ENCODE results near the gene HPSE2. TPM values are rescaled to one million over a fixed set of nuclear protein-coding genes. Genes with fewer than 3 reads are reported as not detected.

HPSE2 gene
- total RNA-seq, 2 donors from 2014 or later, result 0.34 TPM; not detected in 1

GRCh38 chr10:98817396-98817795 lies 418.3 kb downstream of the HPSE2 start:
- no peaks in the 10 kb centered on the region for H3K36me3 Mint-ChIP-seq (ENCODE audit: low read depth)
- no peak overlapping the region for H3K27ac Mint-ChIP-seq
- no peaks in the 10 kb centered on the region for H3K9me3 ChIP-seq (ENCODE audit: control insufficient read depth, low read length, poor library complexity, severe bottlenecking)

GRCh38 chr10:98815039-98815885 lies 420.4 kb downstream of the HPSE2 start:
- ATAC-seq (no peak), DNase-seq (no peak)
- Mint-ChIP-seq H3K4me3 (no peak overlapping the region), H3K4me1 (no peaks in the 10 kb centered on the region), H3K27ac (no peak overlapping the region), H3K27me3 (no peaks in the 10 kb centered on the region), H3K36me3 (ENCODE audit: low read depth) (no peaks in the 10 kb centered on the region)
- no peaks in the 10 kb centered on the region for H3K9me3 ChIP-seq (ENCODE audit: control insufficient read depth, low read length, poor library complexity, severe bottlenecking)

More at GRCh38 chr10:98817396-98817795, 418.3 kb downstream of the HPSE2 start:
- no peak for ATAC-seq
- no peak for DNase-seq
- Mint-ChIP-seq H3K4me3 (no peak overlapping the region), H3K4me1 (no peaks in the 10 kb centered on the region), H3K27me3 (no peaks in the 10 kb centered on the region)

DNA sequence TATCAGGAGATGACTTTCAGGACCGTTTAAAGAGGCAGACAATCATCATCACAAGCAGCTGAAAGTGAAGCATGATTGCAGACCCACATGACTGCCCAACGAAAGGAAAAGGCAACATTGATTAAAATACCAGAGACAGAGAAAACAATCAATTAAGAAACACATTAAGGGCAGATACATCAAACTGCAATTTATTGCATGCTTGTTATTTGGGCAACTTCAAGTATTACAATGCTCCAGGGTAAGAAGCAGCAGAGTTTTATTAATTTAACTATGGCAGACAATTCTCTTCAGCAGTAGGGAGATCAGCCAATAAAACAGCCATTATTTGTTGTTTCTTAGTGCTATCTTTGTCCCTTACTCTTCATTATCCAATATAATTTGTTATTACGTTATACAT lies 421.2 kb downstream of the HPSE2 start:
- H3K27ac Mint-ChIP-seq, result no peak overlapping the region
- no peaks in the 10 kb centered on the region for H3K27me3 Mint-ChIP-seq
- H3K4me3 Mint-ChIP-seq, result no peak overlapping the region
- no peaks in the 10 kb centered on the region for H3K4me1 Mint-ChIP-seq
- DNase-seq (no peak), ATAC-seq (no peak)
- no peaks in the 10 kb centered on the region for H3K36me3 Mint-ChIP-seq (ENCODE audit: low read depth)
- H3K9me3 ChIP-seq (ENCODE audit: control insufficient read depth, low read length, poor library complexity, severe bottlenecking), result no peaks in the 10 kb centered on the region

DNA sequence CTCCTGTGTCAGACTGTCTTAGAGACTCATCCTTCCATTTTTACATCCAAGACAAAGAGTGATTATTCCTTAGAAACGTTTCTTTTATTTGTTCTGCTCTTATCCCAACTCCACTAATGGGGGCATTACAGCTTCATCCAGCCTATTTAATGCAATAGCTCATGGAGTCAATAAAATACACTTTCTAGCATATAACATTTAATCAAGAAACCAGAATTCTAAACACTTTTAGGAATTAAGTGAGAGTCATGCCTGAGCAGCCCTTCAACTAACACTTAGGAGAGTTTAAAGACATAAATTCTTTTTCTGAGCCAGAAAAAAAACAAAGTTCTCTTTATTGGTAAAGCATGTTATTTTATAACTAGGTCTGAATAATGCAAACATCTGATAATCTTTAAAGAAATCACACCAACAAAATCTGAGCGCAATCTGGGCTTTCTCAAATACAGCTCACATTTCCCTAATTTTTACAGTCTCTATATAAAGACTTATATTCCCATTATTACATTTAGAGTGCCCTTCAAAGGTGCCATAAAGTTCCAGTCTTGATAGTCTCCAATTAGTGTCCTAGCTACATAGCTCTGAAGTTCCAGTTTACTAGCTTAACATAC lies 427.3 kb downstream of the HPSE2 start:
- Mint-ChIP-seq H3K4me3 (no peak overlapping the region), H3K27me3 (no peaks in the 10 kb centered on the region), H3K27ac (no peak overlapping the region), H3K4me1 (no peaks in the 10 kb centered on the region), H3K36me3 (ENCODE audit: low read depth) (no peaks in the 10 kb centered on the region)
- ATAC-seq (no peak), DNase-seq (no peak)
- no peaks in the 10 kb centered on the region for H3K9me3 ChIP-seq (ENCODE audit: control insufficient read depth, low read length, poor library complexity, severe bottlenecking)

DNA sequence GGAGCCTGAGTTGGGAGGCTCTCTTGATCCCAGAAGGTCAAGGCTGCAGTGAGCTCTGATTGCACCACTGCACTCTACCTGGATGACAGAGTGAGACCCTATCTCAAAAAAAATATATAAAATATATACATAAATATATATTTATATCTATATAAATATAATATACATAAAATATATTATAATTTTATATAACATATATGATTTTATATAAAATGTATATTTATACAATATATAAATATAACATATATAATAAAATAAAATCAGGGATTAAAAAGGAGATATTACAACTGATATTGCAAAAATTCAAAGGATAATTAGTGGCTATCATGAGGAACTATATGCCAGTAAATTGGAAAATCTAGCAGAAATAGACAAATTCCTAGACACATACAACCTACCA lies 435.4 kb downstream of the HPSE2 start:
- H3K4me3 Mint-ChIP-seq, result no peak overlapping the region
- no peaks in the 10 kb centered on the region for H3K4me1 Mint-ChIP-seq
- no peaks in the 10 kb centered on the region for H3K36me3 Mint-ChIP-seq (ENCODE audit: low read depth)
- no peaks in the 10 kb centered on the region for H3K27me3 Mint-ChIP-seq
- no peak overlapping the region for H3K27ac Mint-ChIP-seq
- H3K9me3 ChIP-seq (ENCODE audit: control insufficient read depth, low read length, poor library complexity, severe bottlenecking), result no peaks in the 10 kb centered on the region
- no peak for DNase-seq
- no peak for ATAC-seq

GRCh38 chr10:98795467-98795866 lies 440.2 kb downstream of the HPSE2 start:
- Mint-ChIP-seq H3K36me3 (ENCODE audit: low read depth) (no peaks in the 10 kb centered on the region), H3K27ac (no peak overlapping the region), H3K4me3 (no peak overlapping the region), H3K27me3 (no peaks in the 10 kb centered on the region), H3K4me1 (no peaks in the 10 kb centered on the region)
- H3K9me3 ChIP-seq (ENCODE audit: control insufficient read depth, low read length, poor library complexity, severe bottlenecking), result no peaks in the 10 kb centered on the region
- DNase-seq (no peak), ATAC-seq (no peak)

- no peak overlapping the region for H3K27ac Mint-ChIP-seq
- H3K27me3 Mint-ChIP-seq, result no peaks in the 10 kb centered on the region
- H3K4me3 Mint-ChIP-seq, result no peak overlapping the region
- DNase-seq (no peak), ATAC-seq (no peak)
- H3K9me3 ChIP-seq (ENCODE audit: control insufficient read depth, low read length, poor library complexity, severe bottlenecking), result no peaks in the 10 kb centered on the region
- no peaks in the 10 kb centered on the region for H3K4me1 Mint-ChIP-seq
- no peaks in the 10 kb centered on the region for H3K36me3 Mint-ChIP-seq (ENCODE audit: low read depth)
These were observed 444.8 kb downstream of the HPSE2 start for GRCh38 chr10:98790817-98791216.

GRCh38 chr10:98778277-98778759 lies 457.3 kb downstream of the HPSE2 start:
- Mint-ChIP-seq H3K36me3 (ENCODE audit: low read depth) (no peaks in the 10 kb centered on the region), H3K4me1 (no peaks in the 10 kb centered on the region), H3K4me3 (no peak overlapping the region), H3K27ac (no peak overlapping the region), H3K27me3 (peaks cover 11% of the 10 kb centered on the region)
- DNase-seq (no peak), ATAC-seq (no peak)
- no peaks in the 10 kb centered on the region for H3K9me3 ChIP-seq (ENCODE audit: control insufficient read depth, low read length, poor library complexity, severe bottlenecking)

DNA sequence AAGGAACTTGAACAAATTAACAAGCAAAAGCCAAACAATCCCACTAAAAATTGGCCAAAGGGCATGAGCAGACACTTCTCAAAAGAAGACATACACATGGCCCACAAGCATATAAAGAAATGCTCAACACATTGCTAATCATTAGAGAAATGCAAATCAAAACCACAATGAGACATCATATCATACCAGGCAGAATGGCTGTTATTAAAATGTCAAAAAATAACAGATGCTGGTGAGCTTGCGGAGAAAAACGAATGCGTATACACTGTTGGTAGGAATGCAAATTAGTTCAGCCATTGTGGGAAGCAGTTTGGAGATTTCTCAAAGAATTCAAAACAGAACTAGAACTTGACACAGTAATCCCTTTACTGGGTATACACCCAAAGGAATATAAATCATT lies 477.2 kb downstream of the HPSE2 start:
- Mint-ChIP-seq H3K4me1 (no peaks in the 10 kb centered on the region), H3K36me3 (ENCODE audit: low read depth) (no peaks in the 10 kb centered on the region), H3K27ac (no peak overlapping the region), H3K4me3 (no peak overlapping the region), H3K27me3 (no peaks in the 10 kb centered on the region)
- no peak for ATAC-seq
- H3K9me3 ChIP-seq (ENCODE audit: control insufficient read depth, low read length, poor library complexity, severe bottlenecking), result no peaks in the 10 kb centered on the region
- no peak for DNase-seq

DNA sequence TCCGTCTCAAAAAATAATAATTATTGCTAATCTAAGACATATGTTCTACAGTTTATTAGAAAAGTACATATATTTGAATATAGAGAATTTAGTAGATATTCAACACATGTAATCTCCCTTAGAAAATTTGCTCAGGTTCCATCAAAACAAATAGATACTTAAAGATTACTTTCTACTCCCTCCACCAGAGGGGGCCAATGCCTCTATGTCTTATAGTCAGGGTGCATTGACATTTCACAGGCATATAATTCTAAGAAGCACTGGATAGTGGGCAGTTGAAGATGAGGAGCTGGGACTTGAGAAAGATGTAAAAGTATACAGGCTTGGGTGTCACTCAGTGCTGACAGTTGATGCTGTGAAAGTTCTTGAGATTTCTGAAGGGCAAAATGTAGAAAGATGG lies 487.4 kb downstream of the HPSE2 start:
- no peaks in the 10 kb centered on the region for H3K27me3 Mint-ChIP-seq

DNA sequence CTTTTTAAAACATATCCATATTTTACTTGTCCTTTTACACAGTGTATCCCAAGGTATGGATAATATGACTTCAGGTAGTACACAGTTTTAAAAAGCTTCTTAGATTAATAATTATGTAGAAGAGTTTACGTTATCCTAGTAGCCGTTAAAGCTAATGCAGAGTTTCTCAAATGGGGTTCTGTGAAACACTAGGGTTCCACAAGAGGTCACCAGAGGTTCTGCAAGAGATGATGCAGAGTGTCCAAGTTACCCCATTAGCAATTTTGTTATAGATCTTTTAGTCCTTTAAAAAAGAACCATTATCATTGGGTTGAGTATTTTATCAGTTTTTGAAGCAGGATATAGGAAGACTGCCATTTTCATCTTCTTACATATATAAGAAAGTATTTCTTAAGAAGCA lies 490.0 kb downstream of the HPSE2 start:
- ATAC-seq (no peak), DNase-seq (no peak)
- H3K36me3 Mint-ChIP-seq (ENCODE audit: low read depth), result no peaks in the 10 kb centered on the region
- H3K27me3 Mint-ChIP-seq, result no peaks in the 10 kb centered on the region
- H3K27ac Mint-ChIP-seq, result no peak overlapping the region
- H3K4me3 Mint-ChIP-seq, result no peak overlapping the region
- H3K4me1 Mint-ChIP-seq, result no peaks in the 10 kb centered on the region
- no peaks in the 10 kb centered on the region for H3K9me3 ChIP-seq (ENCODE audit: control insufficient read depth, low read length, poor library complexity, severe bottlenecking)

More for the DNA sequence above, 487.4 kb downstream of the HPSE2 start:
- no peak for DNase-seq
- H3K36me3 Mint-ChIP-seq (ENCODE audit: low read depth), result no peaks in the 10 kb centered on the region
- no peaks in the 10 kb centered on the region for H3K4me1 Mint-ChIP-seq
- no peak for ATAC-seq
- H3K27ac Mint-ChIP-seq, result no peak overlapping the region
- no peaks in the 10 kb centered on the region for H3K9me3 ChIP-seq (ENCODE audit: control insufficient read depth, low read length, poor library complexity, severe bottlenecking)
- H3K4me3 Mint-ChIP-seq, result no peak overlapping the region

DNA sequence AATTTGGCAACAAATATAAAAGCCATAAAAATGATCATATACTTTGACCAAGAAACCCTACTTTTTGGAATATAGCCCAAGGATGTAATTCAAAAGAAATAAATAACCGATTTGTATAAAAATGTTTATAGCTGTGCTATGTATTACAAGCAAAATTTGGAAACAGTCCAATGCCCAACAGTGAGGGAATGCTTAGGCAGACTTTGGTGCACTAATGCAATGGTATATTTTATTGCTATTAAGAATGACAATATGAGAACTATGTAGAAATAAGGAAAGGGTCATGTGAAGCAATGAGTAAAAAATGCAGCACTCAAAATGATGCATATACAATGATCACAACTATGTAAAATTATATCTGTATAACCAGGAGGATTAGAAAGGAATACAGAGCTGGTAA lies 515.1 kb downstream of the HPSE2 start:
- no peaks in the 10 kb centered on the region for H3K9me3 ChIP-seq (ENCODE audit: control insufficient read depth, low read length, poor library complexity, severe bottlenecking)
- Mint-ChIP-seq H3K4me1 (no peaks in the 10 kb centered on the region), H3K27me3 (no peaks in the 10 kb centered on the region), H3K4me3 (no peak overlapping the region), H3K27ac (no peak overlapping the region), H3K36me3 (ENCODE audit: low read depth) (no peaks in the 10 kb centered on the region)
- DNase-seq (no peak), ATAC-seq (no peak)

- Mint-ChIP-seq H3K4me1 (no peaks in the 10 kb centered on the region), H3K27ac (no peak overlapping the region), H3K27me3 (no peaks in the 10 kb centered on the region), H3K36me3 (ENCODE audit: low read depth) (no peaks in the 10 kb centered on the region), H3K4me3 (no peak overlapping the region)
- ATAC-seq, result no peak
- H3K9me3 ChIP-seq (ENCODE audit: control insufficient read depth, low read length, poor library complexity, severe bottlenecking), result no peaks in the 10 kb centered on the region
- no peak for DNase-seq
These were observed 522.1 kb downstream of the HPSE2 start for GRCh38 chr10:98713586-98713985.

DNA sequence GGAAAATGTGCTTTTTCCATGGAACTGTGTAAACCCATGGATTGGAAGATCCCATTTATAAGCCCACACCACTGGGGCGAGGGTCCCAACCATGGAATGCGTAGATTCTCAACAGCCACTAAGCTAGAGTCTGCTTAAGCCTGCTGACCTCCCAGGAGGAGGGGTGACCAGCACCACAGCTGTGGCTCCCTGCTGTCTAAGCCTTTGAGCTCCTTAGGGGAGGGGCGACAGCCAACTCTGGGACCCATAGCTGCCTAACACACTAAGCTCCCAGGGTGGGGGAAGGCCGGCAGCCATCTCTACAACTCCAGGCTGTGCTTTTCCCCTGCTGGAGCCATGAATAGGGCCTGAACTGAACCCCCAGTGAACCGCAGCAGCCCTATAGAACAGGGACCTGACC lies 539.1 kb downstream of the HPSE2 start:
- no peak overlapping the region for H3K27ac Mint-ChIP-seq
- H3K4me3 Mint-ChIP-seq, result no peak overlapping the region
- peaks cover 3% of the 10 kb centered on the region for H3K4me1 Mint-ChIP-seq
- ATAC-seq, result no peak
- no peaks in the 10 kb centered on the region for H3K36me3 Mint-ChIP-seq (ENCODE audit: low read depth)
- no peaks in the 10 kb centered on the region for H3K9me3 ChIP-seq (ENCODE audit: control insufficient read depth, low read length, poor library complexity, severe bottlenecking)
- H3K27me3 Mint-ChIP-seq, result peaks cover 12% of the 10 kb centered on the region
- DNase-seq, result no peak
